GM18498 (cell line): ENCODE measurements around the gene NDFIP1.
"Not testable (repeated sequence)": the region's sequence is repeated elsewhere in the genome, so short reads cannot be mapped to it uniquely, and the experiment has no call there.

Experiments
- ATAC-seq: cut with Tn5 transposase; IDR thresholded peaks from one replicate; pipeline ENCODE4 v1.9.1; 2021; ENCODE audit warnings: mild to moderate bottlenecking, moderate library complexity; ENCODE audit not compliant: unreplicated experiment

NDFIP1 gene

GRCh38 chr5:142182840-142183239 is 74.3 kb downstream of the NDFIP1 start:
- no peak for ATAC-seq

- ATAC-seq, result no peak
Measured at GRCh38 chr5:142183561-142183960, 75.0 kb downstream of the NDFIP1 start.

GRCh38 chr5:142184988-142185387 is 76.4 kb downstream of the NDFIP1 start:
- no peak for ATAC-seq

GRCh38 chr5:142186514-142186856 is 77.9 kb downstream of the NDFIP1 start:
- no peak for ATAC-seq

- ATAC-seq, result no peak
Measured at GRCh38 chr5:142186857-142187594, 78.4 kb downstream of the NDFIP1 start.

GRCh38 chr5:142188691-142189090 is 80.1 kb downstream of the NDFIP1 start:
- ATAC-seq, result not testable (repeated sequence)

GRCh38 chr5:142189813-142190212 is 81.2 kb downstream of the NDFIP1 start:
- no peak for ATAC-seq

GRCh38 chr5:142191776-142192175 is 83.2 kb downstream of the NDFIP1 start:
- ATAC-seq, result no peak

GRCh38 chr5:142192286-142193113 is 83.9 kb downstream of the NDFIP1 start:
- ATAC-seq, result no peak

GRCh38 chr5:142193114-142193428 is 84.5 kb downstream of the NDFIP1 start:
- no peak for ATAC-seq

- no peak for ATAC-seq
Measured at GRCh38 chr5:142197098-142197497, 88.5 kb downstream of the NDFIP1 start.

- ATAC-seq, result no peak
Measured at GRCh38 chr5:142197781-142198180, 89.2 kb downstream of the NDFIP1 start.

GRCh38 chr5:142199388-142199787 is 90.8 kb downstream of the NDFIP1 start:
- no peak for ATAC-seq

- ATAC-seq, result no peak
Measured at GRCh38 chr5:142200387-142200786, 91.8 kb downstream of the NDFIP1 start.

- ATAC-seq, result no peak
Measured at GRCh38 chr5:142201471-142201887, 92.9 kb downstream of the NDFIP1 start.

GRCh38 chr5:142202282-142202681 is 93.7 kb downstream of the NDFIP1 start:
- ATAC-seq, result no peak
